HepG2 (cell line): ENCODE data around the gene INTS15. TPM values are rescaled to one million over a fixed set of nuclear protein-coding genes. Genes with fewer than 3 reads are reported as not detected.

Experiments used
- JUND ChIP-seq: sonication (generic); formaldehyde crosslinking; IDR thresholded peaks from 2 replicates; pipeline ENCODE4 v1.8.0; 2022; ENCODE audit warnings: mild to moderate bottlenecking, missing genetic modification reagents
- MEIS1 ChIP-seq: sonication (generic); formaldehyde crosslinking; IDR thresholded peaks from 2 replicates; pipeline ENCODE4 v1.9.0; 2021; ENCODE audit warnings: mild to moderate bottlenecking, missing genetic modification reagents, moderate library complexity, borderline replicate concordance
- NFATC3 ChIP-seq: sonication (generic); formaldehyde crosslinking; IDR thresholded peaks from 2 replicates; pipeline ENCODE4 v1.5.1; 2020; ENCODE audit warnings: mild to moderate bottlenecking, missing genetic modification reagents
- POLR2A ChIP-seq, 2 experiments: IDR thresholded peaks; 2 replicates each; pipeline ENCODE4 v1.6.1; 2011; ENCODE audit warnings: low read depth in 2 of 2, low read length in 2 of 2, mild to moderate bottlenecking in 1 of 2, moderate library complexity in 1 of 2; ENCODE audit not compliant: insufficient read depth in 1 of 2
- SOX5 ChIP-seq: IDR thresholded peaks from 2 replicates; pipeline ENCODE4 v1.6.1; 2016; ENCODE audit warnings: borderline replicate concordance
- THYN1 ChIP-seq: sonication (generic); formaldehyde crosslinking; IDR thresholded peaks from 2 replicates; pipeline ENCODE4 v1.8.1; 2023; ENCODE audit warnings: low read depth, mild to moderate bottlenecking, moderate library complexity, missing genetic modification reagents, borderline replicate concordance
- TMF1 ChIP-seq: sonication (generic); formaldehyde crosslinking; IDR thresholded peaks from 2 replicates; pipeline ENCODE4 v1.8.1; 2022; ENCODE audit warnings: low read depth, missing genetic modification reagents
- ZFP36L2 ChIP-seq: sonication (generic); formaldehyde crosslinking; IDR thresholded peaks from 2 replicates; pipeline ENCODE4 v1.4.0; 2020; ENCODE audit warnings: missing genetic modification reagents
- ZNF382 ChIP-seq: sonication (generic); formaldehyde crosslinking; IDR thresholded peaks from 2 replicates; pipeline ENCODE4 v1.5.0; 2020; ENCODE audit warnings: missing genetic modification reagents, mild to moderate bottlenecking, borderline replicate concordance
- ZNF501 ChIP-seq: sonication (generic); formaldehyde crosslinking; IDR thresholded peaks from 2 replicates; pipeline ENCODE4 v1.5.1; 2020; ENCODE audit warnings: mild to moderate bottlenecking, moderate library complexity, missing genetic modification reagents
- ZNF678 ChIP-seq: sonication (generic); formaldehyde crosslinking; IDR thresholded peaks from 2 replicates; pipeline ENCODE4 v1.4.0; 2020; ENCODE audit warnings: mild to moderate bottlenecking, missing genetic modification reagents
- ZNF7 ChIP-seq: IDR thresholded peaks from 2 replicates; pipeline ENCODE4 v1.6.1; 2016; ENCODE audit warnings: missing biosample characterization, missing genetic modification reagents
- ZSCAN12 ChIP-seq: sonication (generic); formaldehyde crosslinking; IDR thresholded peaks from 2 replicates; pipeline ENCODE4 v1.9.0; 2021; ENCODE audit warnings: mild to moderate bottlenecking, missing genetic modification reagents
- polyA plus RNA-seq, 8 experiments: library from polyadenylated mRNA; depleted of rRNA in 3 of 8; stranded (reverse) in 7 of 8; unstranded in 1 of 8; fragments of >200 nt; fragmentation: Illumina TruSeq in 4 of 8; extraction: Trizol in 4 of 8; gene quantifications; 2 replicates each; pipeline versions ENCODE4 v1.2.1 to v1.2.3, GENCODE V29; 2011 to 2016; ENCODE audit warnings: low read depth in 4 of 8, missing spikeins in 1 of 8, mixed read lengths in 1 of 8; ENCODE audit not compliant: insufficient read depth in 1 of 8
- total RNA-seq, 5 experiments: library from RNA; depleted of rRNA; stranded (reverse); fragments of >200 nt; fragmentation: Illumina TruSeq; extraction: Trizol; gene quantifications; 2 replicates each; pipeline ENCODE4 v1.2.3, GENCODE V29; 2016; ENCODE audit warnings: low read depth in 1 of 5
- TF ChIP-seq, protein P1 (sequence below): sonication (generic); formaldehyde crosslinking; conservative IDR thresholded peaks from 2 replicates; pipeline ENCODE4 v1.4.0; 2020; ENCODE audit warnings: mild to moderate bottlenecking, missing genetic modification reagents, moderate library complexity
- TF ChIP-seq, protein P2 (sequence below): sonication (generic); formaldehyde crosslinking; IDR thresholded peaks from 2 replicates; pipeline ENCODE4 v1.4.0; 2020; ENCODE audit warnings: missing genetic modification reagents, borderline replicate concordance
- TF ChIP-seq, protein P3 (sequence below), 2 experiments: sonication (generic) in 1 of 2; formaldehyde crosslinking in 1 of 2; IDR thresholded peaks; 2 replicates each; pipeline versions ENCODE4 v1.6.1 to v1.9.0; 2014 to 2022; ENCODE audit warnings: antibody characterized with exemption in 1 of 2, borderline replicate concordance in 1 of 2, inconsistent platforms in 1 of 2, low read depth in 1 of 2, missing genetic modification reagents in 1 of 2

Gene INTS15
- total and polyA plus RNA-seq, 2 of the 13 experiments (the other 11 are each of a cell fraction or from before 2014, with no cell fraction given): 16.3 to 25.7 TPM

DNA sequence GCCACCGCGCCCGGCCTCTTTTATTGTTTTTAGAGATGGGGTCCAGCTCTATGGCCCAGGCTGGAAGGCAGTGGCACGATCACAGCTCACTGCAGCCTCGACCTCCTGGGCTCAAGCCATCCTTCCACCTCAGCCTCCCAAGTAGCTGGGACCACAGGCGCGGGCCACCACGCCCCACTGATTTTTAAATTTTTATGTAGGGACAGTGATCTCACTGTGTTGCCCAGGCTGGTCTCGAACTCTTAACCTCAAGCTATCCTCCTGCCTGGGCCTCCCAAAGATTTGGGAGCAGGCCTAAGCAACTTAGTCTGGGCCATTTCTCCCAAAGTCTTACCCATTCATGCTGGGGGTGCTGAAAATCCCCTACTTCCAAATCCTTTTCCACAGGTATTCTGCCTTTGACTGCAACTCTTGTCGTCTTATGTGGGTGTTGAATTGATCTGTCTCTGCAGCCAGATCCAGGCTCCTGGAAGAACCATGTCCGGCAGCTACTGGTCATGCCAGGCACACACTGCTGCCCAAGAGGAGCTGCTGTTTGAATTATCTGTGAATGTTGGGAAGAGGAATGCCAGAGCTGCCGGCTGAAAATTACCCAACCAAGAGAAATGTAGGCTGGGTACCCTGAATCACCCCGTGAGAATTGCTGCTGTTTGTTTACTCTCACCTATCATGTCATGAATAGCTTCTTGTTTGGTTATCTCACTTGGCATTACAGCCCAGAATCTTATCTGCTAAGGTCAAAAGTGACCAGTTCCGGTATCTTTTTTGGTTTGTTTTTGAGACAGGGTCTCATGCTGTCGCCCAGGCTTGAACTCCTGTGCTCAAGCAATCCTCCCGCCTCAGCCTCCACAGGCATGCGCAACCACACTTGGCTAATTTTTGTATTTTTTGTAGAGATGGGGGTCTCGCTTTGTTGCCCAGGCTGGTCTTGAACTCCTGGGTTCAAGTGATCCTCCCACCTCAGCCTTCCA is 11.4 kb upstream of the INTS15 start (continued):
- TF ChIP-seq JUND (CRISPR knock-in tag) (no peak), SOX5 (CRISPR knock-in tag) (peak; percentile 89; the same call in 1 of the 2 replicates), ZNF678 (CRISPR knock-in tag) (no peak), POLR2A (IDR thresholded peaks at IDR 0.05; ENCODE audit: insufficient read depth in 1 of 2, low read depth in 2 of 2, low read length in 2 of 2) (peak; percentile 48 to 98; a peak in 3 of 4 replicates), NFATC3 (CRISPR knock-in tag) (0 out of 2 replicates have a peak, but pooled peaks have one; percentile 59), ZNF7 (CRISPR knock-in tag) (no peak), ZSCAN12 (CRISPR knock-in tag) (no peak), ZNF501 (no peak), ZFP36L2 (CRISPR knock-in tag) (no peak), THYN1 (CRISPR knock-in tag) (no peak), TMF1 (CRISPR knock-in tag) (no peak), ZNF382 (CRISPR knock-in tag) (no peak), MEIS1 (CRISPR knock-in tag) (no peak)
- TF ChIP-seq, protein P1, sequence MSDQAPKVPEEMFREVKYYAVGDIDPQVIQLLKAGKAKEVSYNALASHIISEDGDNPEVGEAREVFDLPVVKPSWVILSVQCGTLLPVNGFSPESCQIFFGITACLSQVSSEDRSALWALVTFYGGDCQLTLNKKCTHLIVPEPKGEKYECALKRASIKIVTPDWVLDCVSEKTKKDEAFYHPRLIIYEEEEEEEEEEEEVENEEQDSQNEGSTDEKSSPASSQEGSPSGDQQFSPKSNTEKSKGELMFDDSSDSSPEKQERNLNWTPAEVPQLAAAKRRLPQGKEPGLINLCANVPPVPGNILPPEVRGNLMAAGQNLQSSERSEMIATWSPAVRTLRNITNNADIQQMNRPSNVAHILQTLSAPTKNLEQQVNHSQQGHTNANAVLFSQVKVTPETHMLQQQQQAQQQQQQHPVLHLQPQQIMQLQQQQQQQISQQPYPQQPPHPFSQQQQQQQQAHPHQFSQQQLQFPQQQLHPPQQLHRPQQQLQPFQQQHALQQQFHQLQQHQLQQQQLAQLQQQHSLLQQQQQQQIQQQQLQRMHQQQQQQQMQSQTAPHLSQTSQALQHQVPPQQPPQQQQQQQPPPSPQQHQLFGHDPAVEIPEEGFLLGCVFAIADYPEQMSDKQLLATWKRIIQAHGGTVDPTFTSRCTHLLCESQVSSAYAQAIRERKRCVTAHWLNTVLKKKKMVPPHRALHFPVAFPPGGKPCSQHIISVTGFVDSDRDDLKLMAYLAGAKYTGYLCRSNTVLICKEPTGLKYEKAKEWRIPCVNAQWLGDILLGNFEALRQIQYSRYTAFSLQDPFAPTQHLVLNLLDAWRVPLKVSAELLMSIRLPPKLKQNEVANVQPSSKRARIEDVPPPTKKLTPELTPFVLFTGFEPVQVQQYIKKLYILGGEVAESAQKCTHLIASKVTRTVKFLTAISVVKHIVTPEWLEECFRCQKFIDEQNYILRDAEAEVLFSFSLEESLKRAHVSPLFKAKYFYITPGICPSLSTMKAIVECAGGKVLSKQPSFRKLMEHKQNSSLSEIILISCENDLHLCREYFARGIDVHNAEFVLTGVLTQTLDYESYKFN: peak; percentile 92
- TF ChIP-seq, protein P2, sequence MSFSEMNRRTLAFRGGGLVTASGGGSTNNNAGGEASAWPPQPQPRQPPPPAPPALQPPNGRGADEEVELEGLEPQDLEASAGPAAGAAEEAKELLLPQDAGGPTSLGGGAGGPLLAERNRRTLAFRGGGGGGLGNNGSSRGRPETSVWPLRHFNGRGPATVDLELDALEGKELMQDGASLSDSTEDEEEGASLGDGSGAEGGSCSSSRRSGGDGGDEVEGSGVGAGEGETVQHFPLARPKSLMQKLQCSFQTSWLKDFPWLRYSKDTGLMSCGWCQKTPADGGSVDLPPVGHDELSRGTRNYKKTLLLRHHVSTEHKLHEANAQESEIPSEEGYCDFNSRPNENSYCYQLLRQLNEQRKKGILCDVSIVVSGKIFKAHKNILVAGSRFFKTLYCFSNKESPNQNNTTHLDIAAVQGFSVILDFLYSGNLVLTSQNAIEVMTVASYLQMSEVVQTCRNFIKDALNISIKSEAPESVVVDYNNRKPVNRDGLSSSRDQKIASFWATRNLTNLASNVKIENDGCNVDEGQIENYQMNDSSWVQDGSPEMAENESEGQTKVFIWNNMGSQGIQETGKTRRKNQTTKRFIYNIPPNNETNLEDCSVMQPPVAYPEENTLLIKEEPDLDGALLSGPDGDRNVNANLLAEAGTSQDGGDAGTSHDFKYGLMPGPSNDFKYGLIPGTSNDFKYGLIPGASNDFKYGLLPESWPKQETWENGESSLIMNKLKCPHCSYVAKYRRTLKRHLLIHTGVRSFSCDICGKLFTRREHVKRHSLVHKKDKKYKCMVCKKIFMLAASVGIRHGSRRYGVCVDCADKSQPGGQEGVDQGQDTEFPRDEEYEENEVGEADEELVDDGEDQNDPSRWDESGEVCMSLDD (CRISPR knock-in tag): no peak
- TF ChIP-seq, protein P3, sequence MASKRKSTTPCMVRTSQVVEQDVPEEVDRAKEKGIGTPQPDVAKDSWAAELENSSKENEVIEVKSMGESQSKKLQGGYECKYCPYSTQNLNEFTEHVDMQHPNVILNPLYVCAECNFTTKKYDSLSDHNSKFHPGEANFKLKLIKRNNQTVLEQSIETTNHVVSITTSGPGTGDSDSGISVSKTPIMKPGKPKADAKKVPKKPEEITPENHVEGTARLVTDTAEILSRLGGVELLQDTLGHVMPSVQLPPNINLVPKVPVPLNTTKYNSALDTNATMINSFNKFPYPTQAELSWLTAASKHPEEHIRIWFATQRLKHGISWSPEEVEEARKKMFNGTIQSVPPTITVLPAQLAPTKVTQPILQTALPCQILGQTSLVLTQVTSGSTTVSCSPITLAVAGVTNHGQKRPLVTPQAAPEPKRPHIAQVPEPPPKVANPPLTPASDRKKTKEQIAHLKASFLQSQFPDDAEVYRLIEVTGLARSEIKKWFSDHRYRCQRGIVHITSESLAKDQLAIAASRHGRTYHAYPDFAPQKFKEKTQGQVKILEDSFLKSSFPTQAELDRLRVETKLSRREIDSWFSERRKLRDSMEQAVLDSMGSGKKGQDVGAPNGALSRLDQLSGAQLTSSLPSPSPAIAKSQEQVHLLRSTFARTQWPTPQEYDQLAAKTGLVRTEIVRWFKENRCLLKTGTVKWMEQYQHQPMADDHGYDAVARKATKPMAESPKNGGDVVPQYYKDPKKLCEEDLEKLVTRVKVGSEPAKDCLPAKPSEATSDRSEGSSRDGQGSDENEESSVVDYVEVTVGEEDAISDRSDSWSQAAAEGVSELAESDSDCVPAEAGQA (IDR thresholded peaks at IDR 0.05; ENCODE audit: low read depth): no peak
- TF ChIP-seq, protein P3 (CRISPR knock-in tag; IDR thresholded peaks at IDR 0.05; ENCODE audit: borderline replicate concordance): no peak
